ENCODE data around the gene TLK1.

DNA sequence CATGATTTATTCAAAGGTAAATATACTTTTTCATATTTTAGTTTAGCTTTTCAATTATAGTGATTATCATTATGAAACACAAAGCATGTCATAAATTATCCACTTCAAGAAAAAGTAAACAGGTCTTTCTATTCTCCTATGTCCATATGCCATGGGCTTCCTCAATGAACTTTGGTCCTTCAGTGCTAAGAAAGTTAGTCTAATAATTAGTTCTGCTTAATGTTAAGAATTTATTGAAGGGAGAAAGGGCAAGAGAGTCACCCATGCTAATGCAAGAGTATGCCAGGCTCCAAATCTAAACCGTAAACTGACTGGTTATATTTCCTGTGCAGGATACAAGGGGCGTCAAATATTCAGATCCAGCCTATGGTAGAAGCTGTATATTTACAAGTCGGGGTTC lies 135.5 kb downstream of the TLK1 start:
- TF ChIP-seq CTCF (IDR thresholded peaks at IDR 0.05; ENCODE audit: insufficient read depth, low read depth, low read length), result no peak
- TF ChIP-seq EZH2 (IDR thresholded peaks at IDR 0.05; ENCODE audit: insufficient read depth, low read length), result no peak

Measured in astrocyte (in vitro differentiated cells and primary cell).